Left kidney (tissue), 2 donors: ENCODE results near the gene PTMS. TPM values are rescaled to one million over a fixed set of nuclear protein-coding genes. Genes with fewer than 3 reads are reported as not detected.

ENCODE experiments used
- DNase-seq: peaks from one replicate; pipeline ENCODE4 v3.0.0-alpha.2; 2013
- polyA plus RNA-seq: library from polyadenylated mRNA; unstranded; fragments of 120-200 nt; gene quantifications from one replicate; pipeline ENCODE4 v1.2.1, GENCODE V29; 2013; ENCODE audit not compliant: insufficient read length

Gene PTMS
- polyA plus RNA-seq, 1 donor = 460 TPM

- DNase-seq = no peak
Observed at GRCh38 chr12:6771091-6771495, 4.9 kb downstream of the PTMS start.

GRCh38 chr12:6771509-6772330 is 5.6 kb downstream of the PTMS start:
- no peak for DNase-seq

- no peak for DNase-seq
Observed at GRCh38 chr12:6772331-6772695, 6.2 kb downstream of the PTMS start, which contains the start of gene LAG3. TSS of gene LAG3 (plus strand) at chr12:6772520. CDS start at chr12:6772853, 333 bp downstream.

- no peak for DNase-seq
Observed at GRCh38 chr12:6772726-6773589, 6.8 kb downstream of the PTMS start.

- no peak for DNase-seq
Observed at GRCh38 chr12:6773590-6774351, 7.6 kb downstream of the PTMS start.

- DNase-seq = no peak
Observed at GRCh38 chr12:6774499-6775062, 8.4 kb downstream of the PTMS start.

- DNase-seq = no peak
Observed at GRCh38 chr12:6775185-6776174, 9.3 kb downstream of the PTMS start.

GRCh38 chr12:6777386-6777785 is 11.2 kb downstream of the PTMS start:
- DNase-seq = no peak

GRCh38 chr12:6778217-6778573 is 12.0 kb downstream of the PTMS start:
- DNase-seq = no peak

- DNase-seq = peak; percentile 96
Observed at GRCh38 chr12:6778574-6779550, 12.7 kb downstream of the PTMS start.

GRCh38 chr12:6779708-6780432 is 13.7 kb downstream of the PTMS start:
- DNase-seq = no peak

- no peak for DNase-seq
Observed at GRCh38 chr12:6780573-6780972, 14.4 kb downstream of the PTMS start.

- DNase-seq = no peak
Observed at GRCh38 chr12:6782119-6782518, 16.0 kb downstream of the PTMS start.

- no peak for DNase-seq
Observed at GRCh38 chr12:6782850-6783566, 16.8 kb downstream of the PTMS start.

GRCh38 chr12:6783828-6784227 is 17.7 kb downstream of the PTMS start:
- DNase-seq = no peak

GRCh38 chr12:6784296-6784695 is 18.1 kb downstream of the PTMS start:
- DNase-seq = no peak

- DNase-seq = no peak
Observed at GRCh38 chr12:6784761-6785160, 18.6 kb downstream of the PTMS start.

GRCh38 chr12:6786416-6787094 is 20.4 kb downstream of the PTMS start:
- DNase-seq = no peak
